ENCODE measurements around the gene ADRB1. TPM values are rescaled to one million over a fixed set of nuclear protein-coding genes. Genes with fewer than 3 reads are reported as not detected.

Gene ADRB1
- total and polyA plus RNA-seq, 2 of the 4 experiments (the other 2 are of a cell fraction): not detected

DNA sequence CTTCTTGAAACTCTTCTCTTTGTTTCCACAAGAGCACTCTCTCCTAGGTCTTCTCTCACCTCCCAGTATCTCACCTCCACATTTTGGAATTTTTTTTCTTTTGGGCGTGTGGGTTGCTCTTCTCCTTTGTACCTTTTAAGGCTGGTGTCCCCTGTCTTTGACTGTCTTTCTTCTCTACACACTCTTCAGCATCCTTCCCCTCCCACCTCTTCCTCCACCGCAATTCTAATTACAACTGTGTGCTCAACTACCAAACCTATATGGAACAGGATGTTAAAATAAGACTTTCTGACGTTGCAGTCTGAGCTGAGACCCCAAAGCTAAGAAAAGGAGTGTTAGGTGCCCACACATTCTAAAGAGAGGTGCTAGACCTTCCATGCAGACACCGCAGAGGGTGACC, 14.0 kb upstream of the ADRB1 start:
- Histone ChIP-seq H3K36me3 (ENCODE audit: control insufficient read depth, insufficient read depth, low read length) (no peaks in the 10 kb centered on the region), H4K5ac (ENCODE audit: low read depth, low read length) (no peak overlapping the region), H3K14ac (replicated peaks; ENCODE audit: low read depth, low read length) (no peak overlapping the region), H3K27ac (ENCODE audit: insufficient read depth, low read length) (no peak overlapping the region), H3K4me1 (ENCODE audit: control insufficient read depth, insufficient read depth, low read length) (no peaks in the 10 kb centered on the region), H3K23ac (ENCODE audit: low read depth, low read length) (no peak overlapping the region), H2AFZ (replicated peaks; ENCODE audit: low read length, poor library complexity) (no peak overlapping the region), H4K20me1 (ENCODE audit: insufficient read depth, low read length) (no peaks in the 10 kb centered on the region), H3K18ac (ENCODE audit: low read depth, low read length) (no peak overlapping the region), H3K9me3 (ENCODE audit: control insufficient read depth, insufficient read depth, low read length) (no peaks in the 10 kb centered on the region), H2AK9ac (replicated peaks; ENCODE audit: low read depth, low read length, poor library complexity) (no peak overlapping the region), H3K79me1 (ENCODE audit: low read depth in 1 of 2, low read length in 2 of 2) (no peaks in the 10 kb centered on the region), H2BK20ac (ENCODE audit: low read depth, low read length) (no peak overlapping the region), H3K4me3 (ENCODE audit: insufficient read depth, low read depth, low read length) (no peak overlapping the region), H4K91ac (ENCODE audit: insufficient read depth, low read depth, low read length) (no peak overlapping the region), H2BK120ac (ENCODE audit: low read depth, low read length) (no peak overlapping the region), H3K9ac (ENCODE audit: low read depth, low read length) (no peak overlapping the region), H2BK5ac (ENCODE audit: low read depth, low read length, poor library complexity, severe bottlenecking) (no peak overlapping the region), H3K9me1 (ENCODE audit: insufficient read depth, low read length) (0 out of 2 replicates have a peak, but pooled peaks cover 2% of the 10 kb centered on the region), H4K8ac (ENCODE audit: low read depth in 2 of 2, low read length in 2 of 2) (no peak overlapping the region), H3K4ac (ENCODE audit: low read depth, low read length) (no peak overlapping the region), H3K4me2 (ENCODE audit: low read depth, low read length) (no peak overlapping the region), H2AK5ac (ENCODE audit: low read depth, low read length) (no peak overlapping the region), H2BK15ac (ENCODE audit: low read depth, low read length) (no peak overlapping the region), H3K56ac (ENCODE audit: extremely low read depth, insufficient read depth, low read length) (no peak overlapping the region), H3K27me3 (ENCODE audit: control insufficient read depth, insufficient read depth, low read length) (peaks cover 12% of the 10 kb centered on the region)
- dilution Hi-C loops (cut with HindIII; ENCODE audit: low sequenced_read_pairs, unreplicated experiment): no loop called here
- no TSS peak for BruUV-seq (replicated peaks)
- no peak for DNase-seq
- CTCF ChIA-PET: no interaction called here
- 100% methylated on average over 1 of the region's 4 CpGs; no CpG with 5 or more reads in 1 of the 2 experiments for WGBS, 2 experiments (ENCODE audit: extremely low coverage in 2 of 2, insufficient read length in 1 of 2)
- in situ Hi-C loops (cut with MboI; ENCODE audit: low sequenced_read_pairs): no loop called here
- intact Hi-C loops (cut with micrococcal nuclease): no loop called here
- POLR2A ChIA-PET (ENCODE audit: unreplicated experiment): no interaction called here
- TF ChIP-seq RCOR1 (IDR thresholded peaks at IDR 0.05; ENCODE audit: insufficient replicate concordance, low read length) (no peak), SMC3 (IDR thresholded peaks at IDR 0.05; ENCODE audit: low read depth, low read length) (no peak), POLR2A (IDR thresholded peaks at IDR 0.05; ENCODE audit: low read depth, low read length) (no peak), CHD1 (IDR thresholded peaks at IDR 0.05; ENCODE audit: low read depth, low read length) (no peak), MAZ (IDR thresholded peaks at IDR 0.05; ENCODE audit: borderline replicate concordance, low read depth, low read length) (no peak), RAD21 (IDR thresholded peaks at IDR 0.05; ENCODE audit: low read length) (no peak), RFX5 (IDR thresholded peaks at IDR 0.05; ENCODE audit: low read depth, low read length) (no peak), CEBPB (IDR thresholded peaks at IDR 0.05; ENCODE audit: low read depth, low read length) (no peak), FOS (IDR thresholded peaks at IDR 0.05; ENCODE audit: low read depth, low read length) (no peak), NFE2L2 (IDR thresholded peaks at IDR 0.05; ENCODE audit: low read depth, low read length) (no peak), MAFK (IDR thresholded peaks at IDR 0.05; ENCODE audit: low read depth, low read length) (no peak)
- TF ChIP-seq, protein P1, sequence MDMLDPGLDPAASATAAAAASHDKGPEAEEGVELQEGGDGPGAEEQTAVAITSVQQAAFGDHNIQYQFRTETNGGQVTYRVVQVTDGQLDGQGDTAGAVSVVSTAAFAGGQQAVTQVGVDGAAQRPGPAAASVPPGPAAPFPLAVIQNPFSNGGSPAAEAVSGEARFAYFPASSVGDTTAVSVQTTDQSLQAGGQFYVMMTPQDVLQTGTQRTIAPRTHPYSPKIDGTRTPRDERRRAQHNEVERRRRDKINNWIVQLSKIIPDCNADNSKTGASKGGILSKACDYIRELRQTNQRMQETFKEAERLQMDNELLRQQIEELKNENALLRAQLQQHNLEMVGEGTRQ (IDR thresholded peaks at IDR 0.05; ENCODE audit: low read depth, low read length): no peak
- TF ChIP-seq, protein P2, sequence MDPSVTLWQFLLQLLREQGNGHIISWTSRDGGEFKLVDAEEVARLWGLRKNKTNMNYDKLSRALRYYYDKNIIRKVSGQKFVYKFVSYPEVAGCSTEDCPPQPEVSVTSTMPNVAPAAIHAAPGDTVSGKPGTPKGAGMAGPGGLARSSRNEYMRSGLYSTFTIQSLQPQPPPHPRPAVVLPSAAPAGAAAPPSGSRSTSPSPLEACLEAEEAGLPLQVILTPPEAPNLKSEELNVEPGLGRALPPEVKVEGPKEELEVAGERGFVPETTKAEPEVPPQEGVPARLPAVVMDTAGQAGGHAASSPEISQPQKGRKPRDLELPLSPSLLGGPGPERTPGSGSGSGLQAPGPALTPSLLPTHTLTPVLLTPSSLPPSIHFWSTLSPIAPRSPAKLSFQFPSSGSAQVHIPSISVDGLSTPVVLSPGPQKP (IDR thresholded peaks at IDR 0.05; ENCODE audit: borderline replicate concordance, low read depth, low read length): no peak
- TF ChIP-seq, protein P3, sequence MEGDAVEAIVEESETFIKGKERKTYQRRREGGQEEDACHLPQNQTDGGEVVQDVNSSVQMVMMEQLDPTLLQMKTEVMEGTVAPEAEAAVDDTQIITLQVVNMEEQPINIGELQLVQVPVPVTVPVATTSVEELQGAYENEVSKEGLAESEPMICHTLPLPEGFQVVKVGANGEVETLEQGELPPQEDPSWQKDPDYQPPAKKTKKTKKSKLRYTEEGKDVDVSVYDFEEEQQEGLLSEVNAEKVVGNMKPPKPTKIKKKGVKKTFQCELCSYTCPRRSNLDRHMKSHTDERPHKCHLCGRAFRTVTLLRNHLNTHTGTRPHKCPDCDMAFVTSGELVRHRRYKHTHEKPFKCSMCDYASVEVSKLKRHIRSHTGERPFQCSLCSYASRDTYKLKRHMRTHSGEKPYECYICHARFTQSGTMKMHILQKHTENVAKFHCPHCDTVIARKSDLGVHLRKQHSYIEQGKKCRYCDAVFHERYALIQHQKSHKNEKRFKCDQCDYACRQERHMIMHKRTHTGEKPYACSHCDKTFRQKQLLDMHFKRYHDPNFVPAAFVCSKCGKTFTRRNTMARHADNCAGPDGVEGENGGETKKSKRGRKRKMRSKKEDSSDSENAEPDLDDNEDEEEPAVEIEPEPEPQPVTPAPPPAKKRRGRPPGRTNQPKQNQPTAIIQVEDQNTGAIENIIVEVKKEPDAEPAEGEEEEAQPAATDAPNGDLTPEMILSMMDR (conservative IDR thresholded peaks at IDR 0.05; ENCODE audit: low read depth, low read length): no peak
- no peak for ATAC-seq (ENCODE audit: low read depth)
